ENCODE measurements around the gene OR9Q2.

GRCh38 chr11:58227956-58228615 lies 39.2 kb downstream of the OR9Q2 start:
- TF ChIP-seq CTCF (IDR thresholded peaks at IDR 0.05; ENCODE audit: low read depth, low read length, missing input control) = no peak
- TF ChIP-seq RXRA (IDR thresholded peaks at IDR 0.05) = no peak
- no peak for TF ChIP-seq ATF3 (IDR thresholded peaks at IDR 0.05)
- no peak for TF ChIP-seq EGR1 (IDR thresholded peaks at IDR 0.05; ENCODE audit: low read depth in 2 of 2)
- no peak for TF ChIP-seq MAX (IDR thresholded peaks at IDR 0.05)
- TF ChIP-seq TAF1 (conservative IDR thresholded peaks at IDR 0.05) = no peak
- no peak for TF ChIP-seq GABPA (IDR thresholded peaks at IDR 0.05 in 1 of 2, conservative IDR thresholded peaks at IDR 0.05 in 1 of 2)
